ENCODE measurements around the gene SDHA.

DNA sequence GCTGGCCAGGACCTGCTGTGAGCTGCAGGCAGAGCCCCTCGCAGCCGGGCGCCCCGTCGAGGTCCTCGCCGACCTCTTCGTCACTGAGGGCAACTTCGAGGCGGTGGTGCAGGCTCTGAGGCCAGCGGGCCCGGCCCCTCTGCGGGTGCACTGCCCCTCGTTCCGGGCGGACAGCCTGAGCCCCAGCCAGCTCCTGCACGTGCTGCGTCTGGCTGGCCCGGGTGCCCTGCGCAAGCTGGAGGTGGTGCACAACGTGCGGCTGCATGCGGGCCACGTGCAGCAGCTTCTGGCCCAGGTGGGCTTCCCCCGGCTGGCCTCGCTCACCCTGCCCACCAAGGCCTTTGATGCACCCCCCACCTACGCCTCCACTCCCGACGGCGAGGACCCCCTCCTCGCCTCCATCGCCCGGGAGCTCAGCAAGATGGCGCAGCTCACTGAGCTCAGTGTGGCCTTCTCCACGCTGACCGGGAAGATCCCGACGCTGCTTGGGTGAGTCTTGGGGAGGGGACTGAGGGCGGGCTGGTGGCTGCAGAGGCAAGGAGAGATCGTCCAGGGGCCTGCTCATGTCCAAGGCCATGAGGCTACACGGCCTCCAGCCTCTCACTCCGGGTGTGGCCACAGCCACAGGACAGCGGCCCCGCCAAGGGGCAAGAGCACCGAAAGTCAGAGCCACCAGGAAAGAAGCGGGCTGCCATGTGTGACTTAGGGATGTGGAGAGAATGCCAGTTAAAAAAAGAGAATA, 26.0 kb upstream of the SDHA start:
- TF ChIP-seq, protein P1, sequence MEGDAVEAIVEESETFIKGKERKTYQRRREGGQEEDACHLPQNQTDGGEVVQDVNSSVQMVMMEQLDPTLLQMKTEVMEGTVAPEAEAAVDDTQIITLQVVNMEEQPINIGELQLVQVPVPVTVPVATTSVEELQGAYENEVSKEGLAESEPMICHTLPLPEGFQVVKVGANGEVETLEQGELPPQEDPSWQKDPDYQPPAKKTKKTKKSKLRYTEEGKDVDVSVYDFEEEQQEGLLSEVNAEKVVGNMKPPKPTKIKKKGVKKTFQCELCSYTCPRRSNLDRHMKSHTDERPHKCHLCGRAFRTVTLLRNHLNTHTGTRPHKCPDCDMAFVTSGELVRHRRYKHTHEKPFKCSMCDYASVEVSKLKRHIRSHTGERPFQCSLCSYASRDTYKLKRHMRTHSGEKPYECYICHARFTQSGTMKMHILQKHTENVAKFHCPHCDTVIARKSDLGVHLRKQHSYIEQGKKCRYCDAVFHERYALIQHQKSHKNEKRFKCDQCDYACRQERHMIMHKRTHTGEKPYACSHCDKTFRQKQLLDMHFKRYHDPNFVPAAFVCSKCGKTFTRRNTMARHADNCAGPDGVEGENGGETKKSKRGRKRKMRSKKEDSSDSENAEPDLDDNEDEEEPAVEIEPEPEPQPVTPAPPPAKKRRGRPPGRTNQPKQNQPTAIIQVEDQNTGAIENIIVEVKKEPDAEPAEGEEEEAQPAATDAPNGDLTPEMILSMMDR (optimal IDR thresholded peaks at IDR 0.05 in 1 of 3, IDR thresholded peaks at IDR 0.05 in 1 of 3, conservative IDR thresholded peaks at IDR 0.05 in 1 of 3; ENCODE audit: extremely low read depth in 1 of 3, insufficient read depth in 2 of 3, low read length in 3 of 3), result no peak
- TF ChIP-seq EZH2 (IDR thresholded peaks at IDR 0.05; ENCODE audit: low read length), result no peak
